HG02798 (cell line): ENCODE results near the gene CLCA2.

Experiments
- ATAC-seq: cut with Tn5 transposase; IDR thresholded peaks from one replicate; pipeline ENCODE4 v1.9.1; 2021; ENCODE audit warnings: mild to moderate bottlenecking; ENCODE audit not compliant: unreplicated experiment, poor library complexity

CLCA2 gene

GRCh38 chr1:86423873-86424272, at the start of gene CLCA2:
TSS of gene CLCA2 (plus strand) at chr1:86424171. CDS start at chr1:86424248, 77 bp downstream.
- ATAC-seq = no peak

- no peak for ATAC-seq
Observed at GRCh38 chr1:86375688-86376087, 48.3 kb upstream of the CLCA2 start.

GRCh38 chr1:86377341-86377740, 46.6 kb upstream of the CLCA2 start:
- ATAC-seq = no peak

GRCh38 chr1:86378813-86379212, 45.2 kb upstream of the CLCA2 start:
- ATAC-seq = no peak

DNA sequence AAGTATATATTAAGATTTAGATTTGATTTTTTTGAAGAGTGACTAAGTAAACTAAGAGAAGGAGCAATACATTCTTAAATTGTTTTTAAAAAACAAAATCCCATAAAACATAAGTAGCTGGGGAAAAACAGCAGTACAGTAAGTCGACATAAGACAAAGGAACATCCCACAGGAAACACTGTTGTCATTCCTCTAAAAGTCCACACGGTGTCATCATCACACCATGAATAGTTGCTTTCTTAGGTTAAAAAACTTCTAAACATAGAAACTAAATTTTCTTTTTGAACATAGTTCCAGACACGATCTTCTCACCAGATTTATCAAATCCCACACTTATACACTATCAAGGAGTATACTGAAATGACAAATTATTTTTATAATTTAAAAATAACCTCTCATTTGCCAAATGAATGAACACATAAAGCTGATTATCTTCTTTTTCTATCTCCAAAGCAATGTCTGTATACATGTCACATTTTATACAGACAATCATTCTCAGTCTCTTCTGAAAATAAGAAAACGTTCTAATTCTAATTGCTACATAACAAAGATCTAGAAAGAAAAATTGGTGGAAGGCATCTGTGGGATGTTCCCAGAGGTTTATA, 43.6 kb upstream of the CLCA2 start:
- peak; percentile 81 for ATAC-seq

GRCh38 chr1:86381223-86381622, 42.7 kb upstream of the CLCA2 start:
- no peak for ATAC-seq

- peak; percentile 53 for ATAC-seq
Observed at GRCh38 chr1:86382878-86383277, 41.1 kb upstream of the CLCA2 start.

DNA sequence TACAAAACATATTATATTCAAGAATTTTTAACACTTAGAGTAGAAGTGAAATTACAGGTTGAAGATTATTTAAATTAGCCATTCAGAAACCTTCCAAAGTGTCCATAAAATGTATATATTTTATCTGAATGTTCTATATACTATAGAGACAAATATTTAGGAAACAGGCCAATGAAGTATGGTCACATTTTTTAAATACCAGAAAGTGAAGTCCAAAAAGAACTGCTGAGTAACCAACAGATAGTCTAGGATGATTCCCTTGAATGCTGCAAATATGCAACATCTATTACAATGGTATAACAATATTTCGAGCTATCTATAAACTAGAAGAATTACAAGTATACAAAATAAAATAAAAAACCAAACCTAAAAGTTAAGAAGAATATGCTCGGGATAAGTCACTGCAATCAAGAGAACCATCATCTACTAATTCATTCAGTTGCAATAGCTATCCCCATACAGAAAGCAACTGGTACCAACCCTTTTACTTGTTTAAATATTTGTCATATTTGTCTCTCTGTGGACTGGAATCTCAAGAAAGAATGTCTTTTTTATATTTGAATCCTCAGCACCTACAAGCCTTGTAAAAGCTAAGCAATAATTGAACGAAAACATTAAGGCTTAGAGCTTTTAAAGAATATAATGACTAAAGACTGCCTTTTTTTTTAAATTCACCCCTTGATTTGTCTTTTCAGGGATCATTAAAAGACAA, 35.9 kb upstream of the CLCA2 start:
- no peak for ATAC-seq

GRCh38 chr1:86388777-86389176, 35.2 kb upstream of the CLCA2 start:
- no peak for ATAC-seq

DNA sequence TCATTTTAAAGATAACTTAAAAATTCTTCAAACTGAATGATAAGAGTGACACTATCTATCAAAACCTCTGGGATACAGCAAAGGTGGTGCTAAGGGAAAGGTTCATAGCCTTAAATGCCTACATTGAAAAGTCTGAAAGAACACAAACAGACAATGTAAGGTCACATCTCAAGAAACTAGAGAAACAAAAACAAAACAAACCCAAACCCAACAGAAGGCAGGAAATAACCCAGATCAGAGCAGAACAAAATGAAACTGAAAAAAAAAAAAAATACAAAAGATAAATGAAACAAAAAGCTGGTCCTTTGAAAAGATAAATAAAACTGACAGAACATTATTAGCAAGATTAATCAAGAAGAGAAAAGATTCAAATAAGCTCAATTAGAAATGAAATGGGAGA, 34.7 kb upstream of the CLCA2 start:
- peak; percentile 89 for ATAC-seq

DNA sequence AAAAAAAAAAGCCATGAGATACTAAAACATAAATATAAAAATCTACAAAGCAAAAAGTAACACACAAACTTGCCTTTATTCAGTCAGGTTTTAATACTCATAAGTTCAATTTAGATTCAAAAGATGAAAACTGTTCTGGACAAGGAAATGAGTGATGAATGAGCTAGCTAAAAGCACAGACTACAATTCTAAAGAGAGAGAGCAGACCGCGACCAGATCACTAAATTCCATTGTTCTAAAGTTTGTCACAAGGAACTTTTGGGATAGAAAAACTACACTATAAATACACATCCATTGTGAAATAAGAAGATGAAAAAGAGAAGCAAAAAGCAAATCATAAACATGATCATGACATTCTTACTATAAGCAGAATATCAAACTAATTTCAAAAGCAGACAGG, 29.6 kb upstream of the CLCA2 start:
- ATAC-seq = no peak

DNA sequence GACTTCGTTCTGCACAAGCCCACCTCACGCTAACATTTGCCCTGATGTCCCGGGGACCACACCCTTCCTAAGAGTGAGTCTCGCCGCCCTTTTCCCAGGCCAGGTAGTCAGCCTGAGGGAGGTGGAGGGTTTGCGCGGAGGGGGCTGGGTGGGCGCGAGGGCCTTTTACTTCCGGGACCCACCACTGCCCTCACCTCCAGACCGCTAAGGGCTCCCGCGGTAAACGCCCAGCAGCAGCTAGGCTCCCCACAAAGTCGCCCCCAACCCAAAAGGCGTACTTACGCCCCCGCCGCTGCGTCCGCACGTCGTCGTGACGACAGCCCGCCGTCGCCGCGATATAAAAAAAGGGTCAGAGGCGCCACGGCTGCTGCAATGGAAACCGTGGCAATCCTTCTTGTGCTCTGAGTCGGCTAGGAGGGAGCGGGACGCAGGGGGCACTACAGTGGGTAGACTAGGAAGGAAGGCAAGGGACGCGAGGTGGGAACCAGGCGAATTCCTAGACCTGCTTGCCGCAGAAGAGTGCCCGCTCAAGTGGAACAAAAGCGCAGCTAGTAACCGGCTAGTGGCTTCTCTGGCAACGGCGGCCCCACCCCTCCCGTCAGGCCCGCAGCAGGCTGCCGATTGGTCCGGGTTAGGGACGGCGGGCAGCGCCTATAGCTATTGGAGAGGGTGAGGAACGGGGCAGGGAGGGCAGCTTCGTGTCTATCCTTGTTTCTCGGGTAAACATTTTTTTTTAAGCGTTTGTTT, 28.0 kb upstream of the CLCA2 start, which contains the start of gene ODF2L:
Gene ODF2L (minus strand): TSS at position 573 of the 747 bp plus-strand sequence. CDS start 9,296 bp downstream, outside the sequence.
- peak; percentile 100 for ATAC-seq

- ATAC-seq = peak; percentile 21
Observed at GRCh38 chr1:86396498-86396890, 27.5 kb upstream of the CLCA2 start.

- ATAC-seq = no peak
Observed at GRCh38 chr1:86409416-86410021, 14.5 kb upstream of the CLCA2 start.

GRCh38 chr1:86410879-86411278, 13.1 kb upstream of the CLCA2 start:
- no peak for ATAC-seq

DNA sequence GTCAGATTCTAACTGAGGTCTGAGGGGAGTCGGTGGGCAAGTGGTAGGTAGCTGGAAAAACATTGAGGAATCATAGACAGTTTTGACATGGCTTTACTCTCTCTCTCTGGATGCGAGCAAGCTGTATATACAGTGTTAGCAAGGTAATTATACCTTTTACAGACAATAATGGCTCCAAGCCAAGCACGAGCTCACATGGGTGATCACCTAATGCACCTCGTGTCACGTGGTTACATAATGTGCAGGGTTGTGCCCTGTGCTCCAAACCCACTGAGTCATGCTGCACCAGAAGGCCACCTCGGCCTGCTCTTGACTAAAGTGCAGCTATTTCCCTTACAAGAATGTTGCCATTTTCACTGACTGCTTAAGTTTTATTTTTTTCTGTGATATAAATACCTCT, 7.6 kb upstream of the CLCA2 start:
- no peak for ATAC-seq

DNA sequence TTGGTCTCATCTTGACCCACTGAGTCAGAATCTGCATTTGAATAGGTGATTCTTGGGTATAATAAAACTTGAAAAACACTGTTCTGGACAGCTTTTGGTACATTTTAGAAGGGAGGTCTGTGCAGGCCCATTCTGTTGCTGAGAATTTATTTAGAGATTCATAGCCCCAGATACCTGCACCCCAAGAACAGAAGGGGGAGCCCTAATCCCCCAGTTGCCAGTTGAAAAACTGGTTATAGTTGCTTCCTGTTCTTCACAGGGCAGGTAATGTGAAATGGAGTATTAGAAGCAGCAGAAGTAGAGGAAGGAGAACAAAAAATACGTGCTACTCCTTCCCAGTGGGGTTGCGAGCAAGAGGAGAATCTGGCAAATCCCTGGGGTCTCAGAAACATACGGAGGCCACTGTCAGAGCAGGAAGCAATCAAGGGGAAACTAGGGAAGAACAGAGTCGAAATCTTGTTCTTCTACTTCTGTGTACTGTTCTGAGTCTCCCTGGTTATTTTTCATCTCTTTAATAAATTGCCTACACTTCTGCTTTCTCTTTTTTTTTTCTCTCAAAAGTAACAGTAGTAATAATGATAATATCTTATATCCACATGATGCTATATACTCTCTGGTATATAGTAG, 4.6 kb upstream of the CLCA2 start:
- peak; percentile 79 for ATAC-seq

GRCh38 chr1:86421601-86422280, 2.2 kb upstream of the CLCA2 start:
- ATAC-seq = no peak

DNA sequence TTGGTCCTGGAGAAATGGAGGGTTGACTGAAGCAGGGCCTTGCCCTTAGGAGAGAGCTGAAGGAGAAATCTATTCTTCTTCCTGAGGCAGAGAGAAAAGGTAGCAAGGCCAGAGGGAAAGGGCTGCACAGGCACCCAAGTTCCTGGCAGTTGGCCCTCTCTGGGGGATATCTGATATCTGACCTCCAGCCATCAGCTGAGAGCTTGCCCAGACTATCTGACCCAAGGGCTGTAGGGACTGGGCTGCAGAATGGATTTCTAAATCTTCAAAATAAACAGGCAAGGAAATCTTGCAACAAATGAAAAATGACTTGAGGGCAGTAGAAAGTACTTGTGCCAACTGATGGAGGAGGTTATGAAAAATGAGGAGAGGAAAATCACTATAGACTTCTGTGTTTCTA, 498 bp upstream of the CLCA2 start:
- ATAC-seq = no peak
